GM12864 (cell line): ENCODE results near the gene KCTD2.

Experiments used
- DNase-seq: peaks from one replicate; pipeline ENCODE4 v3.0.0-alpha.2; 2011; ENCODE audit warnings: low read depth
- H3K4me3 ChIP-seq: 2 replicates; pipeline ENCODE4 v1.5.1; 2011; ENCODE audit warnings: mild to moderate bottlenecking, low read depth, low read length, control low read depth
- TF ChIP-seq, protein P1 (sequence below): IDR thresholded peaks from 2 replicates; pipeline ENCODE4 v1.5.1; 2011; ENCODE audit warnings: low read depth, mild to moderate bottlenecking, moderate library complexity, low read length, control low read depth, inconsistent platforms; ENCODE audit errors: missing control alignments

KCTD2 gene

DNA sequence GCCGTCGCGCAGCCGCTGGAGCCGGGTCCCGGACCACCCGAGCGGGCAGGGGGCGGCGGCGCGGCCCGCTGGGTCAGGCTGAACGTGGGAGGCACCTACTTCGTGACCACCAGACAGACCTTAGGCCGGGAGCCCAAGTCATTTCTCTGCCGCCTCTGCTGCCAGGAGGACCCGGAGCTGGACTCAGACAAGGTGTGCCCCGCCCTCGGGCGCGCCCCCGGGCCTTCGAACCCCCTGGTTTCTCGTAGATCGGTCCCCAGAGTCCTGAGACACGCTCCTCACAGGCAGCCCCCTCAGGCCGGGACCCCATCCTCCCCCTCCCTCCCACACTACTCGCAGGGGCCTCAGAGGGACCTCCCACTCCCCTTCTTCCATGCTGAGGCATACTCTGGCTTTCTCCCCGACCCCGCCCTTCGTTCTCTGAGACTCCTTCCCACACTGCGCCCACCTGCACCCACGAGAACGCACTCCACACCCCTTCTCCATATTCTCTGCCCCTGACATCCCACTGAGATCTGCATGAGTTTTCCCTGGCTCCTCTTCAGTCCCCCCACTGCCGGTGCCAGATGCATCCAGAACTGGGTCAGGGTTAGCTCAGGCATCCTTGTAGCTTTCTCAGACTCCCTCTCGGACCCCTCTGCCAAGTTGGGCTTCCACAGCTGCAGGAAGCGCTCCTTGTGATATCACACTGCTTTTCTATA is 523 bp downstream of the KCTD2 start:
- H3K4me3 ChIP-seq: peak overlapping the region; percentile 100
- TF ChIP-seq, protein P1, sequence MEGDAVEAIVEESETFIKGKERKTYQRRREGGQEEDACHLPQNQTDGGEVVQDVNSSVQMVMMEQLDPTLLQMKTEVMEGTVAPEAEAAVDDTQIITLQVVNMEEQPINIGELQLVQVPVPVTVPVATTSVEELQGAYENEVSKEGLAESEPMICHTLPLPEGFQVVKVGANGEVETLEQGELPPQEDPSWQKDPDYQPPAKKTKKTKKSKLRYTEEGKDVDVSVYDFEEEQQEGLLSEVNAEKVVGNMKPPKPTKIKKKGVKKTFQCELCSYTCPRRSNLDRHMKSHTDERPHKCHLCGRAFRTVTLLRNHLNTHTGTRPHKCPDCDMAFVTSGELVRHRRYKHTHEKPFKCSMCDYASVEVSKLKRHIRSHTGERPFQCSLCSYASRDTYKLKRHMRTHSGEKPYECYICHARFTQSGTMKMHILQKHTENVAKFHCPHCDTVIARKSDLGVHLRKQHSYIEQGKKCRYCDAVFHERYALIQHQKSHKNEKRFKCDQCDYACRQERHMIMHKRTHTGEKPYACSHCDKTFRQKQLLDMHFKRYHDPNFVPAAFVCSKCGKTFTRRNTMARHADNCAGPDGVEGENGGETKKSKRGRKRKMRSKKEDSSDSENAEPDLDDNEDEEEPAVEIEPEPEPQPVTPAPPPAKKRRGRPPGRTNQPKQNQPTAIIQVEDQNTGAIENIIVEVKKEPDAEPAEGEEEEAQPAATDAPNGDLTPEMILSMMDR: no peak
- DNase-seq: no peak

DNA sequence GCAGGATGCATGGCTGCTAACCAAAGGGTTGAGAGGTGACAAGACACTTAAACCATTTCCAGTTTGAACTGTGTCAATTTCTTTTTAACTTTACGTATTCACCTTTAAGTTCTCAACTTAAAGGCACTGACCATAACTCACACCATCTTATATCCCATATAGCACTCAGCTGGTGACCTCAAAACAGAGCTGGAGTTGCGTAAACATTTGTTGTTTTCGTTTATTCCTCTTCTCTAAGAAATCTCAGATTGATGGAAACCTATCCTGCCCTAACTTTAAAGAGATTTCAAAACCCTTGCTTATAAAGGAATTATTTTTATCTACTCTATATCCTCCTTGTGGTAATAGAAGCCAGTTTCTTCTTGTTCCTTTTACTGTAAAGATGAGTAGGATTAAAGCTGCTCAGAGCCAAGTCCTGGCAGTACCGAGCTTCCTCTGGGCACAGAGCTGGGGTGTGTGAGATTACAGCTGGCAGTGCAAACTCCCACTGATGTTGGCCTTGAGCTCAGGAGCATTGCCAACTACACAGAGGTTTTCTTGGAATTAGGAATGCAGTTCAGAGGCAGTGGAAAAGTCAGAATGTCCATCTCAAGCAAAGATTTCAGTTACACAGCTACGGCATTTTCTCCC is 1.3 kb downstream of the KCTD2 start:
- H3K4me3 ChIP-seq: peak overlapping the region; percentile 100; the same call in 1 of the 2 replicates
- no peak for DNase-seq

DNA sequence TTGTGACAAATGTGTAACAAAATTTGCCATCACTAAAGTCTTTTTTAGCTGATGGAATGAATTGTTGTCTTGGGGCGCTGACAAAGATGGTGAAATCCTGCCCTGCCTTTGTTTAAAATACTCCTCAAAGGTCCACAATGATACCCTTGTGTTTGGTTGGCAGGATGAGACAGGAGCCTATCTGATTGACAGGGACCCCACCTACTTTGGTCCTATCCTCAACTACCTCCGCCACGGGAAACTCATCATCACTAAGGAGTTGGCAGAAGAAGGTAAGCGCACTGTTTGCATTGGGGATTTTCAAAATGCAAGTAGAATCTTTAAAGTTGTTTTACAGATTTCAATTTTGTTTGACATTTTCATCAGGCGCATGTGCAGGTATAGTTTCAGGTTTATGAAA is 2.0 kb downstream of the KCTD2 start:
- DNase-seq: no peak
- H3K4me3 ChIP-seq: no peak overlapping the region
- TF ChIP-seq, protein P1: no peak

More for the DNA sequence above, 1.3 kb downstream of the KCTD2 start:
- TF ChIP-seq, protein P1: no peak

DNA sequence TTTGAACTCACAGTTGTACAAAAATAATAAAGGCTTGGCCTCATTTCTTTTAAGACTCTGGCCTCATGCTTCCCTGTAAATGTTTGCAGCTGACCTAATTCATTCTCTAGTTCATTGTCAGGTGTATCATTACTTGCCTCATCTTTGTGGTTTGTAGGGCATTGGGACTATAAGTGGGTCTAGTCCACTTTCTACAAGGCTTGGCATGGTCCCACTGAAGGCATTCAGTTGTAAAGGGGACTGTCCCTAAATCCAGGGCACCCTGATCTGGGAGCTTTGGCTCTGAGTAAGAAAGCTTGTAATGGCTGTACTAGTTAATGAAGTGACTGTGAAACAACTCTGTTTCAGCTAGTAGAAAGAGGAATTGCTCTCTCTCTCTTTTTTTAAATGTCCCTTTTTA is 2.7 kb downstream of the KCTD2 start:
- no peak overlapping the region for H3K4me3 ChIP-seq
- TF ChIP-seq, protein P1: no peak
- DNase-seq: no peak

DNA sequence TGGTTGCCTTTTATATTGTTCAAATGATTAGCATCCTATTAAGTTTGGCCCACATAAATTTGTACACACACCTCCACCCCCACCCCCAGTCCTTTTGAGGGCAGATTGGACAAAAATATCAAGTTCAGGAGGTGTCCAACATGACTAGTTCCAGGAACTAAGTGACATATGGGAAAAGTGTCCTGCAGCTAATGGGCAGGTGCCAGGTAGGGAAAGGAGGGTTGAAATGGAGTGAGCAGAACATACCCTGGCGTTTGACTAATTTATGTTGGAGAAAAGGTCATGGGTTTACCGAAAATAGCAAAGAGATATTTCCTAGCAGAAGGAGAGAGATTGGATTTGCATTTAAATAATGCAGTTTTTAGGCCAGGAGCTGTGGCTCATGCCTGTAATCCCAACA is 4.9 kb downstream of the KCTD2 start:
- no peak overlapping the region for H3K4me3 ChIP-seq
- TF ChIP-seq, protein P1: no peak

DNA sequence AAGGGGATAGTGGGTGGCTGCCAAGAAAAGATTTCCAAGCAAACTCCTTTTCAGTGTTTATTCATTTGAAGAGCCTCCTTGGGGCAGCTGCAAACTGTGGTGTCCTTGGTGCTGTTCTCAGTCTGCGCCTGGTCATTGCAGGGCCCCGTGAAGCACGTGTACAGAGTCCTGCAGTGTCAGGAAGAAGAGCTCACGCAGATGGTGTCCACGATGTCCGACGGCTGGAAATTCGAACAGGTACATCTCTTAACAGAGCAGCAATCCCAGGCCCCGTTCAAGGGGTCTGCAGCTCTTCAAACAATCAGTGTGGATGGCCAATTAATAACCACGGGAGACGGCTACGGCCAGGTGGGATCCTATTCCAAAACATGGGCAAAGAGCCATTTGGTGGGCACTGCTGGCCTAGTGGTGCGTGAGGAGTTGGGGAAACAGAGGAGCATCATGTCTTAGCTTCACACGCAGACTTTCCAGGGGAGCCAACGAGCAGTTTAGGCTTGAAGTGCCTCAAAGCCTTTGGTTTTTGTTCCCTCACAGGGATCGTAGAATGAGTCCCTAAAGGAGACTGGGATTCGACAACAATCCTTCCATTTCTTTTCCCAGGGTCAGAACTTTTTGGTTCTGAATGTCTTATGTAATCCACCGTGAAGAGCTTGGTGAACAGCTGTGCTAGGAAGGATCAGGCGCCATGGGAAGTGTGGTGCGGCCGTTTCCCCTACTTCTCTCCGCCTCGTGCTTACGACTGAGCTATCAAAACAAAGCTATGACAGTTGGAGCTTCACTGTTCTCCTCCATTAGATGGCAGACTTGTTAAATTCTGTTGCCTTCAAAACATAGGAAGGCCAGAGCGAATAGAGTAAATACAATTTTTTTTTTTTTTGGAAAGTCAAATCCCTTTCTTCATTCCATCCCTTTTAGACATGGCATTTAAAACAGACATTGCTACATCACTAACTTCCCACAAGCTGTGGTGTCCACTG is 12.6 kb downstream of the KCTD2 start:
- DNase-seq: no peak
- no peak overlapping the region for H3K4me3 ChIP-seq
- TF ChIP-seq, protein P1: no peak

More for the DNA sequence above, 4.9 kb downstream of the KCTD2 start:
- DNase-seq: no peak
